ENCODE results near the gene MEI1.

MEI1 gene

GRCh38 chr22:41838842-41839618 lies 139.7 kb downstream of the MEI1 start:
- Histone ChIP-seq H3K9me3 (ENCODE audit: severe bottlenecking) (no peaks in the 10 kb centered on the region), H3K27me3 (ENCODE audit: insufficient read depth, low read depth, severe bottlenecking) (no peaks in the 10 kb centered on the region), H3K27ac (no peak overlapping the region), H3K36me3 (peaks cover 83% of the 10 kb centered on the region), H3K4me3 (ENCODE audit: low read depth, low read length) (no peak overlapping the region)
- DNase-seq, result no peak
- TF ChIP-seq CTCF (IDR thresholded peaks at IDR 0.05; ENCODE audit: low read depth, low read length), result no peak

GRCh38 chr22:41840216-41840615 lies 140.9 kb downstream of the MEI1 start:
- no peaks in the 10 kb centered on the region for H3K9me3 ChIP-seq (ENCODE audit: severe bottlenecking)
- H3K27me3 ChIP-seq (ENCODE audit: insufficient read depth, low read depth, severe bottlenecking), result no peaks in the 10 kb centered on the region
- no peak for TF ChIP-seq CTCF (IDR thresholded peaks at IDR 0.05; ENCODE audit: low read depth, low read length)
- H3K27ac ChIP-seq, result no peak overlapping the region
- no peak overlapping the region for H3K4me3 ChIP-seq (ENCODE audit: low read depth, low read length)
- H3K36me3 ChIP-seq, result peaks cover 74% of the 10 kb centered on the region
- DNase-seq, result no peak

DNA sequence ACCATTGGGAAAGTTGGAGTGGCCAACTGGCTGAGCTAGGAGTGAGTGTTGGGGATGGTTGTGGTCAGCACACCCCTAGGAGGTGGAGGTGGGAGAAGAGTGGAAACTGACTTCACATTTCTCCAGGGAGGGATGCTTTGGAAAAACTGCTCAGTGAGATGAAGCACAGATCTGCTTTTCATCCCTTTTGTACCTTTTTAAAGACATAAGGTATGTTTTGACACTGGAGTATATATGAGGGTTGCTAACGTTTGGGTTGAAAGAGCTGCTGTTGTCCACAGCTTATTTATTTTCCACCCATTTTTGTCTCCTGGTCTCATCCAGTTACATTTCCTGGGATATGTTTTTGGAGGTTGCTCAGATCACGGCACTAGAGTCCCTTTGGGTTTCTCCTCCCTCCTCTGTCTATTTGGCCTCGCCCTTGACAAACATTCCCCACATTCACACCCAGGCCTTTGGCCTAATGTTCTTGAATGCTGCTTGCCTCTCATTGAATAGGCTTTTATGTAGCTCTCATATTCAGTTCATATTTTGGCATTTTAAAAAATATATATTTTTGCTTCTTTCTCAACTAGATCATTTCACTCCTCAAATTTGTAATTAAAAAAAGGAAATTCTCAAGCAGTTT lies 141.9 kb downstream of the MEI1 start:
- DNase-seq, result no peak
- Histone ChIP-seq H3K4me3 (ENCODE audit: low read depth, low read length) (no peak overlapping the region), H3K27me3 (ENCODE audit: insufficient read depth, low read depth, severe bottlenecking) (no peaks in the 10 kb centered on the region), H3K27ac (no peak overlapping the region), H3K9me3 (ENCODE audit: severe bottlenecking) (no peaks in the 10 kb centered on the region), H3K36me3 (peaks cover 64% of the 10 kb centered on the region)
- TF ChIP-seq CTCF (IDR thresholded peaks at IDR 0.05; ENCODE audit: low read depth, low read length), result no peak

GRCh38 chr22:41842996-41843970 lies 144.0 kb downstream of the MEI1 start:
- Histone ChIP-seq H3K27ac (no peak overlapping the region), H3K4me3 (ENCODE audit: low read depth, low read length) (no peak overlapping the region), H3K36me3 (peaks cover 47% of the 10 kb centered on the region), H3K9me3 (ENCODE audit: severe bottlenecking) (no peaks in the 10 kb centered on the region), H3K27me3 (ENCODE audit: insufficient read depth, low read depth, severe bottlenecking) (no peaks in the 10 kb centered on the region)
- TF ChIP-seq CTCF (IDR thresholded peaks at IDR 0.05; ENCODE audit: low read depth, low read length), result no peak
- DNase-seq, result no peak

DNA sequence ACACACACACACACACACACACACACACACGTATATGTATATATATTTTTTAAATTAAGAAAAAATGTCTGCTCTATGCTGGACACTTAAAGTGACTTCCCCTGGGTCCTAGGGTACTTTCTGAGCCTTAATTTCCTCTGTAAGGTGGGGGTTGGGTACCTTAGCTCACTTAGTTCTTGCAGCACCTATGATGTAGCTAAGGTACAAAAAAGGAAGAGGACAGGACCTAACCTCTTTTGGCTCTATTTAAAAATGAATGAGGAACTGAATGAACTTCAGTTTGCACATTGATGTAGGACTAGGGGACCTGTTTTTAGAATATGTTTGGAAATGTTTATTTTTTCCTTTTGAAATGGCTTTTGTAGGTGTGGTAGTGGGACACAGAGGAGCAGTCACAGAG lies 144.7 kb downstream of the MEI1 start:
- DNase-seq, result no peak
- H3K4me3 ChIP-seq (ENCODE audit: low read depth, low read length), result no peak overlapping the region
- peaks cover 40% of the 10 kb centered on the region for H3K36me3 ChIP-seq
- TF ChIP-seq CTCF (IDR thresholded peaks at IDR 0.05; ENCODE audit: low read depth, low read length), result no peak
- no peak overlapping the region for H3K27ac ChIP-seq
- H3K27me3 ChIP-seq (ENCODE audit: insufficient read depth, low read depth, severe bottlenecking), result no peaks in the 10 kb centered on the region
- H3K9me3 ChIP-seq (ENCODE audit: severe bottlenecking), result no peaks in the 10 kb centered on the region

All from WERI-Rb-1 (cell line).